OCI-LY3 (cell line): ENCODE results near the gene ZNF793.

Experiments
- CTCF ChIP-seq: fragments of 200-600, 300-600 bp; sonication (generic); IDR thresholded peaks from 2 replicates; pipeline ENCODE4 v1.5.1; 2014; ENCODE audit warnings: antibody characterized with exemption, low read length, low read depth
- EZH2phosphoT487 ChIP-seq: fragments of 200-600 bp; shearing (Covaris generic); IDR thresholded peaks from 2 replicates; pipeline ENCODE4 v1.6.1; 2018; ENCODE audit warnings: antibody characterized with exemption, mixed run types, low read depth

- 0 out of 2 replicates have a peak, but pooled peaks have one; percentile 3 for TF ChIP-seq CTCF
- no peak for TF ChIP-seq EZH2phosphoT487
These were observed 76.6 kb downstream of the ZNF793 start for GRCh38 chr19:37583340-37583739.
